KOPT-K1 (cell line): ENCODE results near the gene SAP25.
"Not testable (repeated sequence)": the region's sequence is repeated elsewhere in the genome, so short reads cannot be mapped to it uniquely, and the experiment has no call there.

Experiments
- H3K27ac ChIP-seq: fragments of 200-600 bp; sonication (generic); 2 replicates; pipeline ENCODE4 v1.5.1; 2016; ENCODE audit warnings: antibody characterized with exemption, mild to moderate bottlenecking, low read depth, low read length; ENCODE audit not compliant: poor library complexity, severe bottlenecking
- H3K36me3 ChIP-seq: fragments of 200-600 bp; sonication (generic); 2 replicates; pipeline ENCODE4 v1.5.1; 2017; ENCODE audit warnings: antibody characterized with exemption, mild to moderate bottlenecking, low read length, moderate library complexity; ENCODE audit not compliant: insufficient read depth
- H3K9me3 ChIP-seq: fragments of 200-600 bp; sonication (generic); 2 replicates; pipeline ENCODE4 v1.5.1; 2017; ENCODE audit warnings: antibody characterized with exemption, low read length, mild to moderate bottlenecking; ENCODE audit not compliant: insufficient read depth, poor library complexity, severe bottlenecking

SAP25 gene

DNA sequence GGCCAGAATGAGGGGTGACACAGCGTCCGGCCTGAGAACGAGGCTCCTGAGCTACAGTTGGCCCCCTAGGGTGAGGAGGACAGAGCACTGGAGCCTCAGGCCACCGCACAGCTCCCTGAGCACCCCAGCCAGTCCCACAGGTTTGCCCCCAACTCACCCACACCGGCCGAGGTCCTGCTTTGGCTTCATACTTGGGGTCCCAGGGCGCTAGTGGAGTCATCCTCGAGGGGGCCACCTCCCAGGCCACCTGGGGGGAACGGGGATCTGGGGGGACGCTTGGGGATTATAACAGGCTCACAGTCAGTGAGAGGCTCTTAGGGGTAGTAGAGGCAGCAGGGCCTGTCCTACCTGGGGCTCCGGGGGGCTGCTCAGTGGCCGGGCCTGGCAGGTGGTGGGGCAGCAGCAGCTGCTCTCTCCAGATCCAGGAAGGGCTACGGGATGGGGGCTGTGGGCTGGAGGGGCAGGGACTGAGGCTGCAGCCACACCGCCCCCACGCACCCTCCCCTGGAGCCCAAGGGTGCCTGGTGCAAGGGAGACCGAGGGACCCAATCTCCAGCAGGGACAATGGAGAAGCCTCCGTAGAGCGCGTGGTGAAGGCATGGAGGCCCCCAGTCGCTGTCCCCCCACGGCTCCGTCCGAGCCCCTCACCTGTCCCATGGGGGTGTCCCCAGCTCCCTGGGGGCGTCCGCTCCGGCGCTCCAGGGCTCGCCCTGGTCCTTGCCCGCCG, 588 bp downstream of the SAP25 start:
- H3K27ac ChIP-seq, result no peak overlapping the region
- H3K9me3 ChIP-seq, result no peaks in the 10 kb centered on the region
- H3K36me3 ChIP-seq, result peaks cover 59% of the 10 kb centered on the region

DNA sequence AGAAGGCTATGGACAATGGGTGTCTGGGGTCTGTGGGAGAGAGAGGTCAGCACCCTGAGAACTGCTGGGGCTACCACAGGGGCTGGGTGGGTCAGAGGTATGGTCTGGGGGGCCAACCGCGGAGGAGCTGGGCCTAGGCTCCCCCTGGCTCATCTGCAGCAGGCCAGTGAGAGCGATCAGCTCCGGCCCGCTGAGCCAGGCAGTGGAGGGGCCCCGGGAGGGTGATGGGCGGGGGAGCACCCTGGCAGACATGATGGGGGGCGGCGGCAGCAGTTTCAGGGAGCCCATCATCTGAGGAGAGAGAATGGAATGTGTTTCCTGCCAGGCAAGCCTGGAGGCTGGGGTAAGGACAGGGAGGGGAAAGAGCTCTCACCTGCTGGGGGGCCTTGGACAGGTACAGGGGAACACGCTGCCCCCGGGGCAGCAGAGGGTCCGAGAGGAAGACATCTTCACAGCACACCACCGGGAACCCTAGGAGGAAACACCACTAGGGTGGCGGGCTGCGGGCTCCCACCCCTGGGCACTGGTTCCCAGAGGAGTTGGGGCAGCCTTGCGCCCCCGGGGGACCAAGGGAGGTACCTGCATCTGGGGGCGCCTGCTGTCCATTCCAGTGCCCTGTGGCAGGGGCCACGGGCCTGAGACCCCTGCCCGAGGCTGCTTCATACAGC, 1.3 kb downstream of the SAP25 start:
- peaks cover 52% of the 10 kb centered on the region for H3K36me3 ChIP-seq
- H3K27ac ChIP-seq, result no peak overlapping the region
- no peaks in the 10 kb centered on the region for H3K9me3 ChIP-seq

DNA sequence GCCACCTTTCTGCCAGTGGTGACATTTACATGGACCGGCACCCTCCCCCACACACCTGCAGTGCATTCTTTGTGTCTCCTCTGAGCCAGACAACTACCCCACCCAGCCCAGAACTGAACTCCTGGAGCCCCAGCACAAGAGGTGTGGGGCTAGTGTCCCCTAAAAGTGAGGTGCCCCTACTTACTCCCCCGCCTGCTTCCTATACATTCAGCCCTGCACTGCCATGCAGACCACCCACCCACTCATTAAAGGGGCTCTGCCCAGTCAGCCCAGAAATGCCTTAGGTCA, 1.9 kb downstream of the SAP25 start:
- Histone ChIP-seq H3K9me3 (no peaks in the 10 kb centered on the region), H3K36me3 (peaks cover 46% of the 10 kb centered on the region), H3K27ac (no peak overlapping the region)

DNA sequence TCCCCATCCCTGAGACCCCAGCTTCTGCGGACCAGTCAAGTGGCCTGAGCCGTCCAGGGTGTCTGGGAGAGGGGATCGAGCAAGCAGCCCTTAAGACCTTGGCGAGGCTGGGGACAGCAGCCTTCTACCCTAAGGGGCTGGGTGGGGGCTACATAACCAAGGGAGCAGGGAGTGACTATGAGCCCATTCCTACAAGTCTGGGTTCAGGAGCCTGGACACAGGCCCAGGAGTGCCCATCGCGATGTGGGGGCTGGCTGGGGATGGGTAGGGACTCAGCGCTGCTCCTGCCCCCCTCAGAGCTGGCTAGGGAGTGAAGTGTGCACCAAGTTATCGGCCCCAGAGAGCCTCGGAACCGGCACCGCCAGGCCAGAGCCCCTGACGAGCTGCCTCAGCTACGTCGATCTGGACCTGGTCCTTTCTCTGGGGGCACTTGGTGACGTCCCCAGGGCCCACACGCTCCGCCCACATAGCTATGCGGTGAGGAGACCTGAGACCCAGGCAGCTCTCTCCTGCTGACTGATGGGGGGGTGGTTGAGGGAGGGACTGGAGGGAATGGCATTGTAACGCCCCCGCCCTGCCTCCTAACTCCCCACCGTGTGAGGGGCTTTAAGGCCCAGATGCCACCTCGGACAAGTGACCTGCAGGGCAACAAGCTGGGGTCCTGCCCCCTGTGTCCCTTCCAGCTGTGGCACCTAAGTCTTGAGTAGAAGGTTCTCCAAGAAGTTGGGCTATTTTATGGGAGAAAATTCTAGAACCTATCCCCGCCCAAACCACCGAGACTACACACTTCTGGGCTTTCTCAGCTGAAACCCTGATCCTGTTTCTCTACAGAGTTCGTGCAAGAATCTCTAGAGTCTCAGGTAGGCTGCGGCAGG, 2.5 kb downstream of the SAP25 start:
- Histone ChIP-seq H3K27ac (no peak overlapping the region), H3K9me3 (no peaks in the 10 kb centered on the region), H3K36me3 (peaks cover 40% of the 10 kb centered on the region)

DNA sequence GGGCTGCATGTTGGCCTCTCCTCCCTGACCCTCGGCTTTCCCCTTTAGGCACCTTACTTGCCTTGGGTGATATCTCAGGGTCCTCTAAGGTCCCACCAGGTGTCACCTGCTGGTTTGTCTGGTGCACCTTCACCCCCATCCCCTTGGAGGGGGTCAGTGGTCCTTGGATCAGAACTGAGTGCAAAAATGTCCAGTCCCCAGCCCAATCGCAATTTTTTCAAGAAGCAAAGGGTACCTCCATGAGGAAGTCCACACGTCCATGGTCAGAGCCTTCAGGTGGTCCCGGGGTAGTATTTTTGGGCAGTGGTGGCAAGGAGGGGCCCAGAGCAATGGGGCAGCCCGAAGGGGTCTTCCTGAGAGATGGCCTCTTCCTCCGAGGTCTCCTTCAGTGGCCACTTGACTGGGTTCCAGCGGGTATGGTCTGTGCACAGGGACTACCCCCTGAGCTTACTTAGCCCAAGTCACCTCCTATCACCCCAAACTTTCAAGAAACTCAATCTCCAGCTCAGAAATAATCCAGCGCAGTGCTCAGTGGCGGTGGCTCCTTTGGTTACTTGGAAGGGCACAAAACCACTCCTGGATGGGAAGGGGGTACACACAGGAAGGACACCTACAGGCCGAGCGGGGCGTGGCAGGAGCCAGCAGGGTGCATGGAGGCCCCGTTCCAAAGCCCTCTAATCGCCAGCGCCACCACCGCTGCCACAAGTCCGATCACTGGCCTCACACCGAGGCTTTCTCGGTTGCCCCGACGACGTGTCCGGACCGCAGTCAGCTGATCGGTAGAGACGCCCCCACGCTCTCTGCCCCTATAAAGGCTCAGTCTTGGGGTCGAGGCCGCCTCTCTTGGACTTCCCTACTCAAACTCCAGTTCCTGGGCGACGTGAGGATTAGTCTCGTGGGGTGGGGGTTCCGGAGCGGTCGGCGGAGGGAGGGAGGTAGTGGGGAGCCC, 4.5 kb downstream of the SAP25 start:
- Histone ChIP-seq H3K27ac (no peak overlapping the region), H3K36me3 (peaks cover 20% of the 10 kb centered on the region), H3K9me3 (no peaks in the 10 kb centered on the region)

DNA sequence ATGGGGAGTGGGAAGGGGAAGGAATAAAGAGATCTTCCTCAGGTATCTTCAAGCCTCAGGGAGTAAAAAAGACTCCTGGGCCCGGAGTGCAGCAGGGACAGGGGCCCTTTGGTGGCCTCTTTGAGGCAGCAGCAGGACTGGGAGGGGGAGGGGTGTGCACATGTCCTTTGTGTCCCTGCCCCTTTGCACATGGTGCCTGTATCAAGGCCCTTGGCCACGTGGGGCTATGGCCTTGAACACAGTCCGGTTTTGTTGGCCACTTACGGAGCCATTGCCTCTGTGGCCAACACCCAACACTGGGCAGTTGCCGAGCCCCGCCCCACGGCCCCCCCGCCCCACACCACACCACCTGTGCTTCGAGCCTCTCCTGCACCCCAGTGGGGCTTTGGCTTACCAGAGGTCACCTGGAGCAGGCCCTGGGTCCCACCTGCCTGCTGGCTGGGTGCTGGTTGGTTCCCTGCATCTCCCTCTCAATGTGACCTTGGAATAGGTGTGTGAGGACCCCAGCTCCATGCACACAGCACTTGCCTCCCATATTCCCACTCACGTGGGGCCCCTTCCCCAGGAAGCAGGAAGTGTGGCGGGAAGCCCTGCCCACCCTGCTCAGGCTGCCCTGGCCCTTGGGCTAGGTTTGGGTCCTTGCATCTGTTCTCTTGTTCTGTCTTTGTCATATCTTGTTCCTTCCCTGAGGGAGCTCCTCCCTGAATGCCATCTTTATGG, 5.4 kb downstream of the SAP25 start:
- Histone ChIP-seq H3K9me3 (no peaks in the 10 kb centered on the region), H3K36me3 (peaks cover 22% of the 10 kb centered on the region), H3K27ac (no peak overlapping the region)

DNA sequence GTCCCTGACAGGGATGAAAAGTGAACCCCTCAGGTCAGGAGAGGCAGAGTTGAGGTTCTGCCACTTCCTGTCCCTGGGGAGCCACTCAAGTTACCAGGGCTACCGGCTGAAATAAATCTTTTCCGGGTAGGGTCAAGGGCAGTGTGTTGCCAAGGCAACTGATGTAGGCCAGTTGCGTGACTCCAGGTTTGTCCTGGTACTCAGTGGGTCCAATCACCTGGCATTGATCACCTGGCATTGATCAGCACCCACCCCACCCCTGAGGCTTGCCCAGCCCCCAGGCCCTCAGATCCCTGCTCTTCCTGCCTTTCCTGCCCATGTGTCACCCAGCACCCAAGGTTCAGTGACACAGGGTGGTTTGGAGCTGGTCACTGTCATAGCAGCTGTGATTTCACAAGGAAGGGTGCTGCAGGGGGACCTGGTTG, 5.9 kb downstream of the SAP25 start:
- peaks cover 22% of the 10 kb centered on the region; the same call in 1 of the 2 replicates for H3K36me3 ChIP-seq
- H3K27ac ChIP-seq, result no peak overlapping the region
- H3K9me3 ChIP-seq, result no peaks in the 10 kb centered on the region

DNA sequence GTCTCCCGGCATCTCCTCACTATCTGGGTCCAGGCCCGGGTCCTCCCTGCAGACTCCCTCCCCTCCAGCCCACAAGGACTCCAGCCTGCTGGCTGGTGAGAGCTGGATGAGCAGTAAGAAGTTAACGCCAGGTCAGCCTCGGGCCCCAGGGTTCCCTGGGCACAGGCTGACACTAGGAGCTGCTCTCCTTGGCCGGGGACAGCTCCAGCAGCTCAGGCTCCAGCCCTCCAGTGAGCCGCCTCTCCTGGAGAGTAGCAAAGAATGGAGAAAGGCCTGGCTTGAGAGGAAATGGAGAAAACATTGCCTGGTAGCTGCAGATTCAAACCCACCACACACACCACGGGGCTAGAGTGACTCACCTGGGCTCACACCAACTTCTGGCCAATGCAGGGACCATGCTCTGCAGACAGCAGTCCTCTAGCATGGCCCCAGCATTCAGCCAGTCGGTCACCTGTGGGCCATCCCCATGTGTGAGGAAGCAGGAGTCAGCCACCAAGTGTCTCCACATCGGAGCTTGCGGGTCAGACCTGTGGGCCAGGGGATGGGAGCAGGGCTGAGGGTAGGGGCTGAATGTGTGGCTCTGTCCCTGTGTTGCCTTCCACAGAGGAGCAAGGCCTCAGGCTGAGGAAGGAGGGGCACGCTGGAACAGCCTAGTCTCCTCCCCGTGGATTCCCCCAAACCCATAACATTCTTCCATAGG, 6.5 kb downstream of the SAP25 start:
- no peaks in the 10 kb centered on the region for H3K9me3 ChIP-seq
- H3K36me3 ChIP-seq, result peaks cover 23% of the 10 kb centered on the region; the same call in 1 of the 2 replicates
- no peak overlapping the region for H3K27ac ChIP-seq

DNA sequence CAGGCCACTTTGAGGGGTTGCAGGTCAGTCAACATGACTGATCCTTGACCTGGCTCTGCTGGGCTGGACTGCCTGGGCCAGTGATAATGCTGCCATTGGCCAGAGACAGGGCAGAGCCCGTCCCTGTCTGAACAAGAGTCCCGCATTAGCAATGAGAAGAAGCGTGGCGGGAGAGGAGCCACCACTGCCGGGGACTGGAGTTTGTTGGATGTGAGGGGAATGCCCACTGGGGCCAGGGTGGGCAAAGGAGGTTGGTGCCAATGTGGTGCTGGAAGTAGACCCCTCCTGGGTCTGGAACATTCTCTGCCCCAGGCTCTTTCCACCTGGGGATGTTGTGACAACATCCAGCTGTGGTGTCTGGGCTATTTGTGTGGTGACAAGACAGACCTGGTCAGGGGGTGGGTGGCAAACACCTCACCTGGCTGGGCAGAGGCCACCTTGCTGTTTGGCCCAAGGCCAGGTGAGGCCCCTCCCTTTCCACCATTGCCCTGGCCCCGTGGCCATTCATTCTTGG, 7.6 kb downstream of the SAP25 start:
- H3K36me3 ChIP-seq, result peaks cover 17% of the 10 kb centered on the region; the same call in 1 of the 2 replicates
- H3K9me3 ChIP-seq, result no peaks in the 10 kb centered on the region
- no peak overlapping the region for H3K27ac ChIP-seq

DNA sequence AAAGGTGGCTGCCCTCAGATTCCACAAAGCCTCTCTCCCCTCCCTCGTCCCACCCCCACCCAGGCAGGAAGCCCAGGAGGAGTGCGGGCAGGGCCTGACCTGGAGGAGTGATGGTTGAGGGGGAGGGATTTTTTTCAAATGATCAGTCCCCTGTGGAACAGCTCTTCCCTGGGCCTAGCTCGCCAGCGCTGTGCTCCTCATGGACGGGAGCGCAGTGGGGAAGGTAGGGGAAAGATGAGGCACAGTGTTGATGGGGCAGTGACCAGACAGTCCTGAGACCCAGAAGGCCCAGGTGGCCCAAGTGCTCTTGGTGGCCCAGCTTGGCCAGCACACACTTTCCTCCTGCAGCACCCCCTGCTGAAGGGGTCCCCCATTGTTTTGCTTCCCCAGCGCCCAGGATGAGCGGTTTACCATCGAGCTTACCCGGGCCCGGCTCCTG, 8.5 kb downstream of the SAP25 start:
- Histone ChIP-seq H3K36me3 (peaks cover 21% of the 10 kb centered on the region; the same call in 1 of the 2 replicates), H3K27ac (no peak overlapping the region), H3K9me3 (no peaks in the 10 kb centered on the region)

DNA sequence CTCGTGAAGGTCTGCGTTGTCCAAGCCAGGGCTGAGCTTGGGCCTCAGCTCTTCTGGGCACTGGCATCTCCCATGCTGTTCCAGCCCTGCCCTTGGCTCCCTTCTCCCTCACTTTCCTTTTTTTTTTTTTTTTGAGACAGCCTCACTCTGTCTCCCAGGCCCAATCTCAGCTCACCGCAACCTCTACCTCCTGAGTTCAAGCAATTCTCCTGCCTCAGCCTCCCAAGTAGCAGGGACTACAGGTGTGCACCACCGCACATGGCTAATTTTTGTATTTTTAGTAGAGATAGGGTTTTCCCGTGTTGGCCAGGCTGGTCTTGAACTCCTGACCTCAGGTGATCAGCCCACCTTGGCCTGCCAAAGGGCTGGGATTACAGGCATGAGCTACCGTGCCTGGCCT, 9.3 kb downstream of the SAP25 start:
- not testable (repeated sequence) for H3K9me3 ChIP-seq, H3K27ac ChIP-seq
- H3K36me3 ChIP-seq, result peaks cover 24% of the 10 kb centered on the region; the same call in 1 of the 2 replicates

DNA sequence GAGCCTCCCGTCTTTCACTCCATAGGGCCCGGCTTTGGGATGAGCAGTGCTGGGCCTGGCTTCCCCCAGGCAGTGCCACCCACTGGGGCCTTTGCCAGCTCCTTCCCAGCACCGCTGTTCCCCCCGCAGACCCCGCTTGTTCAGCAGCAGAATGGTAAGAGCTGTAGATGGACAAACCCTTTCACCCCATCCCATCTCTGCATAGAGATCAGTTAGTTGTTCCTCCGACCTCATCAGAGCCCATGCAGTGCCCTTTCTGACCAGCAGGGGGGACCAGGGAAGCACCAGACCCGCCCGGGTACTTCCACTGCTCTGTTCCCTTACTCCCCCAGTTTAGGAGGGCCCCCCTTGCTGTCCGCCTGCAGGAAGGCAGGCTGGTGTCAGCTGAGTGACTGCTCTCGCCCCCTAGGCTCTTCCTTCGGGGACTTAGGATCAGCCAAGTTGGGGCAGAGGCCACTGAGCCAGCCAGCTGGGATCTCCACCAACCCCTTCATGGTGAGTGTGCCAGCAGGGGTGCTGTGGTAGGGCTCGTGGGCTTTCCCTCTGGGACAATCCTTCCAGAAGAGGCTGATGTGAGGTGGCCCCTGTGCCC, 9.8 kb downstream of the SAP25 start:
- peaks cover 24% of the 10 kb centered on the region; the same call in 1 of the 2 replicates for H3K36me3 ChIP-seq
- no peak overlapping the region for H3K27ac ChIP-seq
- H3K9me3 ChIP-seq, result no peaks in the 10 kb centered on the region

DNA sequence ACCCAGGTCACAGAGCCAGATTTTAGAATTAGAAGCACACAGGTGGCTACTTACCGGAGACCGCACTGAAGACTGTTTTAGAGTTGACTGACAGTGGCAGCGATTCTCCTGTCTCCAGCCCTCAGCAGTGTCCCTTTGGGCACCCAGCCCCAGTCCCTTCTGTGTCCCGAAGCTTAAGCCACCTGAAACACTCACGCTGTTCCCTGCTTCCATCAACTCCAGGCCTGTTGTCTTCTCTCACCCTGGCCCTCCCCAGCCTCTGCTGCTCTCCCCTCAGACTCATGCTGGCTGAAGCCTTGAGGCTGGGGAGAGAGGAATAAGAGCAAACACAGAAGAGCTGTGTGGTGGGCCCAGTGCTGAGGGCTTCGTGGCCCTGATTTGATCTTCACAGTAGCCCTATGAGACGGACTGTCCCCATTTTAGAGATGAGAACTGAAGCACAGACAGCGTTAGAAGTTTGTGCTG, 10.6 kb downstream of the SAP25 start:
- H3K36me3 ChIP-seq, result peaks cover 24% of the 10 kb centered on the region; the same call in 1 of the 2 replicates
- H3K27ac ChIP-seq, result no peak overlapping the region
- H3K9me3 ChIP-seq, result no peaks in the 10 kb centered on the region
